Astrocyte of the hippocampus (primary cell): Measurements from ENCODE around the gene FGF9.

Source experiments
- DNase-seq: peaks from one replicate; pipeline ENCODE4 v3.0.0; 2011; ENCODE audit warnings: low read depth, low spot score

Gene FGF9

DNA sequence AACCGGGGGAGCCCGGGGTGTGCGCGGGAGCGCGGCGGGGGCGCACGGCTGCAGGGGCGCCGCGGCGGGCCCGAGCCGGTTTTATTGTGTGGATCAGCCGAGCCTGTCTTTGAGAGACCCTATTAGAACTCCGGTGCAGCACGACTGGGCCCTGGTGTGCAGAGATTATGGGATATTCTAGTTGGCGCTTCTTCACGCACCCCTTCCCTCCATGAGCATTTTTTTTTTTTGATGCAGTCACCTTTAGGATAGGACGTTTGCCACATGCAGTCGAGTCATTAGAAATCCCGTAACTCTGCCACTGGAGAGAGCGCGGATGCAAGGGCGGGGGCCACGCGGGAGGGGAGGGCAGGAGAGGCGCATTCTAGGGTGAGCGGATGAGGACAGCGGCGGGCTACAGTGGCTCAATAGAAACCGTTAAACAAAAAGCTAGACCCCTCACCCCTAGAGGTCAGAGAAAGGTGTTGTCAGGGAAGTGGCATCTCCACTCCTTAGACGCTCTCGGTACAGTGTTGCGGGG lies 3.7 kb downstream of the FGF9 start:
- peak; percentile 12 for DNase-seq

DNA sequence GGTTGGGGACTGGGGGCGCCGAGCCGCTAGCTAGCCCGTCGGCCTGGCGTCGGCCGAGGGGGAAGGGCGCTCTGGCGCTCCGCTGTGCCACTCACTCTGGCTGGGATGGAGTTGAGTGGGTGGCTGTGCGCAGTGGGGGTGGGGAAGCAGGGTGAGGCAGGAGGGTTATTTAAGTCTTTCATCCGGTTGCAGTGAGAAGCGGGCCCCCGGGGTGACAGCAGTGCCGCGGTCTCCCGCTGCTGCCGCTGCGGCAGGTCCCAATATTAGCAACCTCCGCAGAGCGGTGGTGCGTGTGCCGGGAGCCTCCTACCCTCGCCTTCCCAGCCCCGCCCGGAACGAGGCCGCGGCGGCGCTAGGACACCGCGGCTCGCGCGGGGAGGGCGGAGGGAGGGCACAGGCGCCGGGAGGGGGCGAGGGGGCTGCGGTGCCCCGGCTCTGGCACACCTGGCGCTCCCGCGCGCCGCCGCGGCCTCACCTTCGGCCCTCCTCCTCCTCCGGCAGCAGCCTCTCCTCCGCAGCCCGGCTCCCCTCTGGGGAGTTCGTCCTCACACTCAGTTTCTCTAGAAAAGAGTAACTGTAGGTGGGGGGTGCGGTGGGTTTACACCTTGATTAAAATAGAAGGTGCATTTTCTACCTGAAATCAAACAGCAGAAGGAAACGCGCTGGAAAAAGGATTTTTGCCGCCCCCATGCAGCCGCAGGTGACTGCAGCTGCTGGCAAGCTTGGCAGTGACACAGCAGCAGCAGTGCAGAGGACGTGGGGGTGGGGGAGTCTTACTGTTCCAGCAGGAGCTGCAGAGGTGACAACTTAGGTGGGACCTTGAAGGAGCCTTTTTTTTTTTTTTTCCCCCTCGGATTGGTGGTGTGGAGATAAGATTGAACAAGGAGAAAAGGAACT lies 4.5 kb downstream of the FGF9 start:
- peak; percentile 36 for DNase-seq

DNA sequence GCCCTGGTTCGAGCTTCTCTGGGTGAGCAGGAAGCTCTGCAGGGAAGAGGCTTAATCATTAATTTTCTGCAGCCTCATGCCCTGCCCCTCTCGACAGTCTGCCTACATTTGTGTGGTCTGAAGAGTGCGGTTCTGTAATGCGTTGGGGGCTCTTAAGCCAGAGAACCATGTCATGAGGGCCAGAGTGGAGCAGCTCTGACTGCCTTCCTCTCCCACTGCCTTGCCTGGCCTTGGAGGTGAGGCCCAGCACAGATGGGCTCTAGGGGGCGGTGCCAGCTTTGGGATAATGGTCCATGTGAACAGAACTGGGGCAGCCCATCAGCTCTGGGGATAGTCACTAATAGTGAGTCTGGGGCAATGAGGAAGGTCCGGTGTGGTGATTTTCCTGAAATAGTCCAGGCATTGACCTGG lies 5.7 kb downstream of the FGF9 start:
- peak; percentile 16 for DNase-seq

DNA sequence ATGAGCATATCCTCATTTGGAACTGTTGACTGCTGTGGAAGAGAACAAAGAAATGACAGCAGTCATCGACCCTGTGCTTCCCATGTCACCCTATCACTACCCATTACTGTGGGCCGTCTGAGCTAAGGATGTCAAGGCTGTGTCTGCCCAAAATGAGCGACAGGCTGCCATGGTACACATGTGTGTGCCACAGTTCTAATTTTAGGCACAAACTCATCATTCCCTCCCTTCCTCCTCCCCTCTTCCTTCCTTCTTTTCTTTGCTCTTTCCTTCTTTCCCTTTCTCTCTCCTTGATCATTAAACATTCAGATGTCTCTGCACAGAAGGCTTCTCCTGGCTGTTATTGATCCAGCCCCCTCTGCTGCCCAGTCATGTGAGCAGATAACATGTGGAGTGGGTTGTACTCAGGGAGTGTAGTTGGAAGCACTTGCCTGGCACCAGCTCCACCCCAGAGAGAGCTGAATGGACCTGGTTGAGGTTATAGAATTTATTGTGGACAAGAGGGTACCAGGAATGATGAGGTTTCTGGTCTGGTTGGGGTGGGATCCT lies 6.3 kb downstream of the FGF9 start:
- no peak for DNase-seq

DNA sequence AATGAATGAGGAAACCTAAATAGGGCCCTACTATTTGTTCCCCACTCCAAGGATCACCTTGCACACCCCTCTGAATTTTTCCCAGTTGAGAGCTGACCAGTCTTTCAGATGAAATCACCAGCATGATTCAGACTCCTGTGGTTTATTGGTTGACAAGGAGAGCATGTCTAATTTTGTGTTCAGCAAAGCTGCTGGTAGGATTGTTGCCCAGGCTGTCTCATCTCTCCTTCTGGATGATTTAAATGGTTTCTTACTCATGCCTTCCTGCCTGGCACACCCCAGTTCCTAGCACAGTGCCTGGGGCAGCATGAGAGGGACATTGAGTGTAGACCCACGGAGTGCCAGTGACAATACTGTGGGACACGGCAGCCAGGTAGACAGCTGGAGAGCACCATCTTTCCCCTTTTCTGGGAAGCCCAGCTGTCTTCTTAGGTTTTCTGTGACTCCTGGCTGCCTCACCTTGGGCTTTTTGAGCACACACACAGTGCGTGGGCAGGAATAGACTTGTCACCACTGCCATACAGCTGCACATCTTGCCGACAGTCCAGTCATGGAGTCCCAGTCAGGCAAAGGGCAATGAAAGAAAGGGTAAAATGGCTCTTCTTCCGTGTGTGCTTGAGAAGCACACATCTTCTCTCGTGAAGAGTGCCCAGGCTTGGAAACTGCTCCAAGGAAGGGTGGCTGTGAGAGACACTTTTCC lies 12.3 kb downstream of the FGF9 start:
- DNase-seq = peak; percentile 89

DNA sequence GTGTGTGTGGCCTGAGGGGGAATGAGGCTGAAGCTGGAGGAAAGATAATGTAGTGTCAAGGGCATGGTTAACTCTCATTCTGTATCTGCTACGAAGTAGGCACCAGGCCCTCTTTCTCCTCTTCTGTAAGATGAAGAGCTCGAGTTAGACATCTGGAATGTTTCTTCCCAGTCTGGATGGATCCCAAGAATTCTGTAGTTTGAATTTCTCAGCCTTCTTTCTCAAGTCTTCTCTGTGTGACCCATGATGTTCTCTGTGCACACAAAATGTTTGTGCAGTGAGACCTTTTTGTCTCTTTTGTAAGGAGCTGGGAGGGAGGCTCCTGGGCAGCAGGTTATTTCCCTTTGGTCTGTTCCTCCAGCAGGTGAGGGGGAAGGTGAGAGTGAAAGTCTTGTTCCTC lies 13.7 kb downstream of the FGF9 start:
- peak; percentile 41 for DNase-seq

DNA sequence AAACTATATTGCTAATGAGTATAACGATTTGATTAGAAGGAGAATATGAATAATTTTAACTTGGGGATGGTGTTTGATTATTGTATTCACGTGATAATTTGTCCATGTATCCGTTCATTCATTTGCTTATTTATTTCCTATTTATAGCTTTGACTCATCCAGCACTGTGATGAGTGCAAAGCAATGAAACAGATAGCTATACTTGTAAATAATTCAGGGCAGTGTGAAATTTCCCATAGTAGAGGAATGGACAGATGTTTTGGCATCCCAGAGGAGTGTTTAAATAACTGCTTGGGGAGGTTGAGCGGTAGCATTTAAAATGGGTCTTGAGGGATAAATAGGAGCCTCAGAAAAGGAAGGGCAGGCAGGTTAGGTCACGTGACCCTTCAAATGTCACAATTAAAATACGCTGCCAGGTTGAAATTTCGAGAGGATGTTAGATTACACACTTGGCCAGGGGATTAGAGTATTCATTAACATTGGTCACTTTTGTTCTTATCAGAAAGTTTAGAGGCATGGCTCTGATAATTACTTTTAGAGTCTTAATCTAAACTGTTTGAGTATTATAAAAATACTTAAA lies 14.7 kb downstream of the FGF9 start:
- no peak for DNase-seq

DNA sequence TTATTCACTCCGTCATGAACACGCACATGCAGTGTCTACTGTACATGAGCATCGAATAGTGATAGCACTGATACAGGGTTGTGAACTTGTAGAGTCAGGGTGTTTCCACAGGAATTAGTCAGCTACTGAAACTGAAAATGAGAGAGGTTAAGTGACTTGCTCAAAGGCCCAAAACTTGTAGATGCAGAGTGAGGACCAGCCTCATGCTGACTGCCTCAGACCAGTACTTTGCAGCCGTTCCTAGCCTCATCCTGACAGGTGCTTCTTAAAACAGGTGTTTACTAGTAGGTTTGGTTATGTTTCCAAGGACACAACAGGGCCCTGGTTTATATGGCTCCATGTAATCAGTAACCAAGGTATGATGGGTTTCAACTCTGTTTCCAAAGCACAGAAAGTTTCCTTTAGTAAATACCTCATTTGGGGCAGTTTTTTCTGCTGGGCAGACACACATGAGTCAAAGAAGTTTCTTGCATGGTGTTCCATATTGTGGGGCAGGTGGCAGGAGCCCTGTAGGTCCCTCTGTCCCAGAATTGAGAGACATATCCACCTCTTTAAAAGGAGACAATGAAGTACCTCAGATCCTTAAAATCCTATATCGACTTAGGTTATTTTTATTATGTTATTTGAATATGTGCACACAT lies 16.0 kb downstream of the FGF9 start:
- no peak for DNase-seq

DNA sequence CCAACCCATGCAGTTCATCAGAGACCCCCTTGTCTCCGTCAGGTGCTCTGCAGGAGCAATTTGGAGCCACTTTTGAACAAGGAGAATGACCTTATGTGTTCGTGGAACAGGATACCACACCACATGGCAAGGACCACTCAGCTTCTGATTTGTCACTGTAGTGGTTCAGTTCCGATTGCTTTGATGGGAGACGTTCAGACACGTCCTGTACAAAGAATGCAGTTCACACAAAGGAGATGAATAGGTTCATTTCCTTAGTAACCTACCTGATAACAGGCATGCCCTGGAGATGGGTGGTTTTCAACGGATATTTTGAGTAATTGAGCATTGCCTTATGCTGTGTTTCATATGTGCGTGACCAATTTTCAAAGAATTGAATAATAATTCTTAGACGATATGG lies 17.2 kb downstream of the FGF9 start:
- DNase-seq = no peak

DNA sequence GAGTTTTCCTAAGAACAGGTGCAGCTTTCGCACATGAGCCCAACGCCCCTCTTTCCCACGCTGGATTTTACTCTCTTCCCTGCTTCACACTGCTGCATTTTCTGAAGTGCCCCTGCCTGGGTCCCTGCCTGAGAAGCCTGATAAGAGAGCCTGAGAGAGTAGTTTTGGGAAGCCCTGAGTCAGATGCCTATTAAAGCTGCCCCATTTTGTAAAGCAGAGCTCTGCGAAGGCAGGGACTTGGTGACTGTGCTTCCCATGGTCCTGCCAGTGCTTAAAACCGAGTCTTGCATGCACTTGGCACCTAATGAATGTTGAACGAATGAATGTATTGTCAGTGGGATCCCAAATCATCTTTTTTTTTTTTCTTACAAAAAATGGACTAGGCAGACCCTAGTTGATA lies 18.2 kb downstream of the FGF9 start:
- no peak for DNase-seq

DNA sequence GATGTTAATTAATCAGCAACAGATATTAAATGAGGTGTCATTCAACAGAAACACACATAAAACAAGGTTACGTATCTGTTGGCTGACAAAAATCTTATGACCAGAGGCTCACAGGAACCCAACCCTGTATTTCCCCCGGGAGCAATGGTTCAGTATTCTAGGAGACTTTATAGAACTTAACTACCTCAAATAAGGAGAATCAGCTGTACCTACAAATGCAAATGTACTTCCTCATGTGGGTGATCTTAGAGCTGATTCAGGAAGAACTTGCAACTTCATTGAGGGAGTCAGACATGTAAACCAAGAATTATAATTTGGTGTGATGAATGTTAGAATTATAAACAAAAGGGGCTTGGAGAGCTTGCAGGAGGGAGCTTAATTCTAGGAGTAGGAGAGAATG lies 20.1 kb downstream of the FGF9 start:
- no peak for DNase-seq

DNA sequence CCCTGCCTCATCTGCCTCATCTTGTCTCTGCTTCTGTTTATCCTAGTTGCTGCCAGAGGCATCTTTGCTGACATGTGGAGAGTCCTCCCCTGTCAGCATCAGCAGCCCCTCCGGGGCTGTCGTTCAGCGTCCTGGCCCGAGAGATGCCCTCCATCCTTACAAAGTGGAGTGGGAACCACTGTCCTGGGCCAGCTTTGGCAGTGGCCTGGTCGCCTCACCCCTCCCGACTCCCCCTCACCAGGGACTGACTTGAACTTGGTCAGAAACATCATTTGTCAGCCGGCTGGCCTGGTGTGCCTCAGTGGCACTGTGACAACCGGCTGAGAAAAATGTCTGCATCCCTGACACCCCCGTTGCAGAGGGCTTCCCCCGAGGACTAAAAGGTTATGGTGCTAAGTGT lies 20.6 kb downstream of the FGF9 start:
- DNase-seq = no peak

DNA sequence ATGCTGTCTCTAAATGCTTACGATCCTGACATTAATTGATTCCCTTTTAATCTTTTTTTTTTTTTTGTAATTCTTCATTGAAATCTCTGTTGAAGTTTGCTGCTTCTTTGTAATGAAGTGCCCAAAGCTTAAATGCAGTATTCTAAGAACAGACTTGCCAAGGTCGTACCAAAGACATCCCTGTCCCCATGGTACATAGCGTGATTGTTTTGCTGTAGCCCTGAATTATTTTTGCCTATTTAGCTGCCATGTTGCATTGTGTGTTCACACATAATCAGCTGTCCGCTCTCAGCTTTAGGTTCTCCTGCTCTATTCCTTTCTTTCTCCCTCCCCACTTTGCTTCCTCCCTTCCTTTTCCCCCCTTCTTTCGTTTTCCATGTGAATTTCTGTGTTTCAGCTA lies 21.1 kb downstream of the FGF9 start:
- no peak for DNase-seq

DNA sequence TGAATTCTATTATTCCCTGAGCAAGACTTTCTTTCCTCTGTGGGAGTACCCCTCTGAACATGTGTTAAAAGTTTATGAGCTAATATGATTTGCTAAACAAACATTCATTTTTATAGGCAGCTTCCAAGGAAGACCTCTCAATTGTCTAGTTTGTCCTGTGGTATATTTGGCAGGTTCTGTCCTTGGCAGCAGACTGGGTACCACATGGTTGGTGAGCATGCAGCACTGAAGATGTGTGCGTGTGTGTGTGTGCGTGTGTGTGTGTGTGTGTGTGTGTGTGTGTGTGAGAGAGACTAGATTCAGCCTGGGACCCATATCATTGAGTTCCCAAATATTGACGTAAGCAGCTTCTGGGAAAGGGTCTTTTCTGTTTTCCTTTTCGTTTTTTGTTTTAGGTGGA lies 24.0 kb downstream of the FGF9 start:
- DNase-seq = no peak

DNA sequence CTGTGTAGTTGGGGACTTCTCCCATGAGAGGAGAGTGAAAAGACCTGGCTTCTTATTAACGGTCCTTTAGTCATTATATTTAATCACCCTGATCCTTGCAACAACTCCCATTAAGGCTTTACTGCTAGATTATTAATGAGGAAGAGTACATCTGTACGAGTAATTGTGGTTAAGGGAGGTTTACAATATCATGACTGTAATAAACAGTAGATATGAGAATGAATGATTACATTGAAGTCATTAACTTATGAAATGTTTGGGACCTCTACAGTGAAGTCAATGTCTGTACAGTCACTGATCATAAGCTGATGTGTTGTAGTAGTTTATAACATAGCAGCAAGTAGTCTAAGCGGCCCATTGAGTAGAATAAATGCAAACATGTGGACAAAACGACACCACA lies 24.7 kb downstream of the FGF9 start:
- DNase-seq = no peak

DNA sequence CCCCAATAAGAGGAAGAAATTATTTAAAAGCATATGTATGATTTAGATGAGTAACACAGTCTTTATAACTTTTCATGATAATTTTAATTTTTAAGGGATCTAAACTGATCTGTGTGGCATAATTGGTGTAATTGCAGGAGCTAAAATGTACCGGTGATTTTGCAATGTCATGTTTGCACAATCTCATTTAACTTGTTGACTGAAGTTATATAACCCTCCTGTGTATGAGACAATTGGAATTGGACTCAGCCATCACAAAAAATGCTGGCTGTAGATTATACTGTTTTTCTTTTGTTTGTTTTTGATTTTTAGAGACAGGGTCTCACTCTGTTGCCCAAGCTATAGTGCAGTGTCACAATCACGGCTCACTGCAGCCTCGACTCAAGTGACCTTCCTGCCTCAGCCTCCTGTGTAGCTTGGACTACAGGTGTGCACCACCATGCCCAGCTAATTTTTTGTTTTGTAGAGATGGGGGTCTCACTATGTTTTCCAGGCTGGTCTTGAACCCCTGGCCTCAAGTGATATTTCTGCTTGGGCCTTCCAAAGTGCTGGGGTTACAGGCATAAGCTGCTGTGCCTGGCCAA lies 26.1 kb downstream of the FGF9 start:
- DNase-seq = no peak

DNA sequence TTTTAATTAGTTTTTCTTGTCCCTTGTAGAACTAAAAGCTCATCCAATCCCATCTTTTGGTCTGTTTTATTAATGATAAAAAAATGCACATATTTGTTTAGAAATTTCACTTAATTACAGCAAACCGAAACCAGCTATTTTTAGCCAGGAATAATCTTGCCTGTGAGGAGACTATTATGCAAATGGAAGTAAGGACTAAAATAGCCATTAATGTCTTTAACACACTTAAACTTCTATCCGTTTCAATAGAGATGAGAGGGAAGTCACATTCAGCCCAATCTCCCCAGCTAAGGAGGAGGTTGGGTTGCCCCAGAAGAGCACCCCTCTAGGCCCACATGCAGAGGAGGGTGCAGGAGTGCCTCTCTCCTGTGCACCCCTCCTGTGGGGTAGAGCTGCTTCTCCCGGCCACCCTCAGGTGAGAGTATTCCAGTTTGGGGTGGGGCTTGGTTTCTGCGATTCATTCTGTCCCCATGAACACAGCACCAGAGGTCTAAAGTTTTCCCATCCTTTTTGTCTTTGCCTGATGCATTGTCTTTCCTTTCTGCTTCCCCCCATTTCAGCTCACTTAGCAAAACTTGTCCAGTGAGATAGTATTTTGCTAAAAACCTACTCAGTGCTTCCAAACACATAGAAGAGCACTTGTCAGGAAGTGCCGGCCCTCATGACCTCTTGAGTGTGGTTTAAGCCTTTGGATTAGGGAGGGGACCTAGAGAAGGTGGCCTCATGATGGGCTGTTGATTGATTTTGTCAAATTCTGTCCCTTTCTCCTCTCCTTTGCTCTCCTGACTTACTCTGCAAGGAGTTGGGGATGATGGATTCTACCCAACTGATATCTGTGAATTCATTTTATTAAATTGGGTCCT lies 28.2 kb downstream of the FGF9 start:
- no peak for DNase-seq

DNA sequence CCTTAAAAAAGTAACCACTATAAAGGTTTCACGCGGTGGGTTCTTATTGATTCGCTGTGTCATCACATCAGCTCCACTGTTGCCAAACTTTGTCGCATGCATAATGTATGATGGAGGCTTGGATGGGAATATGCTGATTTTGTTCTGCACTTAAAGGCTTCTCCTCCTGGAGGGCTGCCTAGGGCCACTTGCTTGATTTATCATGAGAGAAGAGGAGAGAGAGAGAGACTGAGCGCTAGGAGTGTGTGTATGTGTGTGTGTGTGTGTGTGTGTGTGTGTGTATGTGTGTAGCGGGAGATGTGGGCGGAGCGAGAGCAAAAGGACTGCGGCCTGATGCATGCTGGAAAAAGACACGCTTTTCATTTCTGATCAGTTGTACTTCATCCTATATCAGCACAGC lies 30.6 kb downstream of the FGF9 start:
- peak; percentile 3 for DNase-seq

DNA sequence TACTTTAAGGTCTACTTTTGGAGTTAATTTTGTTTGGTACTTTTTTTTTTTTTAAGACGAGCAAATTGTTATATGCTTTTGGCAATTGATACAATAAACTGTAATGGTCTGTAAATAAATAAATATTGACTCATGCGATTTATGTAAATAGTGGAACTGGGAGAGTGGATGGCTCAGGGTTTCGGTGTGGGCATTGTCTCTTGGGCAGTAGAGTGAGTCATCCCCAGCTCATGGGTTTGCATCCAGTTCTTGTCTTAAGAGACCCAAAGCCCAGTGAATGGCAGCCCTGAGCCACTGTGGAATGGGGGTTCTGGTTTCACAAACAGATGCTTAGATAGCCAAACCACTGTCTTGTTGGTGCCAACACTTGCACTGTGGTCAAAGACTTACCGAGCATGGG lies 33.0 kb downstream of the FGF9 start:
- DNase-seq = peak; percentile 14

DNA sequence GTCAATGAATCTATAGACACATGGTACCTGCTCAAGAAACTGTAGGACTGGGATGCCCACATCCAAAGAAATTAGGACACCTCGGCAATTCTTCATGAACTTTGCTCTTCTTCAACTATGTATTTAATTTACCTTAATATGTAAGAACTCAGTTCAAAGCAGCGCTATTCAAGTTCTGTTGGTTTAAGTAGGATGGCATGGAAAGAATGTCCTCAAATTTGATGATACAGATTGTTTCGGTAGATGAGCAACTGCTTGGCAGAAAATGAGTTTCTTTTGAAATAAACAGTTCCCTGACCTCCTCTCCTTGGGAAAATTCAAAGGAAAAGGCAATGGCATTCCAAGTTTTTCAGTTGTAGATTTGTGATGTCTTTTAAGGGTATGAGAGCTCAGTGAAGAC lies 36.7 kb downstream of the FGF9 start:
- DNase-seq = no peak
